ENCODE results near the gene CCND1.

CCND1 gene

GRCh38 chr11:69653406-69653960, 12.5 kb downstream of the CCND1 start:
- DNase-seq (ENCODE audit: low spot score), result no peak

DNA sequence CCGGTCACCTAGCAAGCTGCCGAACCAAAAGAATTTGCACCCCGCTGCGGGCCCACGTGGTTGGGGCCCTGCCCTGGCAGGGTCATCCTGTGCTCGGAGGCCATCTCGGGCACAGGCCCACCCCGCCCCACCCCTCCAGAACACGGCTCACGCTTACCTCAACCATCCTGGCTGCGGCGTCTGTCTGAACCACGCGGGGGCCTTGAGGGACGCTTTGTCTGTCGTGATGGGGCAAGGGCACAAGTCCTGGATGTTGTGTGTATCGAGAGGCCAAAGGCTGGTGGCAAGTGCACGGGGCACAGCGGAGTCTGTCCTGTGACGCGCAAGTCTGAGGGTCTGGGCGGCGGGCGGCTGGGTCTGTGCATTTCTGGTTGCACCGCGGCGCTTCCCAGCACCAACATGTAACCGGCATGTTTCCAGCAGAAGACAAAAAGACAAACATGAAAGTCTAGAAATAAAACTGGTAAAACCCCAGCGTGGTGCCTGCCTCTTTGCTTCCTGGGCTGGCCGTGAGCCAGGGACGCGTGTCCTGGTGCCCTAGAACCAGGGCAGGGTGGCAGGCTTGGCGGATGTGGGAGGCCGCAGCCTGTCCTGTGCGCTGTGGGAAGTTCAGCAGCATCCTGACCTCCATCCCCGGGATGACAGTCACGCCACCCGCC, 13.2 kb downstream of the CCND1 start:
- DNase-seq (ENCODE audit: low spot score), result no peak

- DNase-seq (ENCODE audit: low spot score), result peak; percentile 29
Measured at GRCh38 chr11:69654660-69655478, 13.9 kb downstream of the CCND1 start.

DNA sequence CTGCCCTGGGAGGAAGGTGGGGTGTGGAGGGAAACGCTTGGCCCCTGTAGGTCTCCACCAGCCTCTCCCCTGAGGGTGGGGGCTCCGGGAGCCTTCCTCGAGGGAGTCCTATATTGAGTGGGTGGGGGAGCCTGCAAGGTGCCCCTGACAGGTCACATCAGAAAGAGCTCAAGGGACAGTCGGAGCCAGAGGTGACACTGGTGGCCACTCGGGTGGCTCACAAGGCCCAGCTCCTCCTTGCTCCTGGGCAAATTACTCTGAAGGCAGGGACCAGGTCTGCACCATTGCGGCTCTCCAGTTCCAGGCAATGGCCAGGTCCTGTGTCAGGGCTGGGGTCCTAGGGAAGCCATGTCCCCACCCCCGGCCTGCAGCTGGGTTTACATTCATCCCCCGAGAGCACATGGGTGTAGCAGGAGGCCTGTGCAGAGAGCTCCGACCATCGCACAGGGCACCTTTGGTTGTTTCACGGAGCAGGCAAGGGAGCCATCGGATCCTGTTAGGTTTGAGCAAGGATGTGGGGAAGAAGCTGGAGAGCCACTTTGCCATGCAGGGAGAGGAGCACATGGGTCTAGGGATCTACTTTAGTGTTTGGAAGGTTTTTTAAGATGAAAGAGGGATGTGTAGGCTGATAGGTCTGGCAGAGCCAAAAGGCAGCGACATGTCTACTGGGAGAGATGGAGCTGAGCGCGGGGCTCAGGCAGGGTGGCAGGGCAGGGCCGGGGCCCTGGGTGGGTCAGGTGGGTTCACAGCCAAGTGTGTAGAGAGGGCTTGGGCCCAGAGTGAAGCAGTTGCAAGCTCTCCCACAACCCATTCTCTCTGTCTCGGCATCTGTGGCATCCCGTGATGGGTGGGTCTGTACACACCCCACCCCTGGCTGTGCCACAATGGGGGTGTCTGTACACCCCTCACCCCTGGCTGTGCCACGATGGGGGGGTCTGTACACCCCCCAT, 14.8 kb downstream of the CCND1 start:
- DNase-seq (ENCODE audit: low spot score), result no peak

- no peak for DNase-seq (ENCODE audit: low spot score)
Measured at GRCh38 chr11:69656536-69657455, 15.8 kb downstream of the CCND1 start.

DNA sequence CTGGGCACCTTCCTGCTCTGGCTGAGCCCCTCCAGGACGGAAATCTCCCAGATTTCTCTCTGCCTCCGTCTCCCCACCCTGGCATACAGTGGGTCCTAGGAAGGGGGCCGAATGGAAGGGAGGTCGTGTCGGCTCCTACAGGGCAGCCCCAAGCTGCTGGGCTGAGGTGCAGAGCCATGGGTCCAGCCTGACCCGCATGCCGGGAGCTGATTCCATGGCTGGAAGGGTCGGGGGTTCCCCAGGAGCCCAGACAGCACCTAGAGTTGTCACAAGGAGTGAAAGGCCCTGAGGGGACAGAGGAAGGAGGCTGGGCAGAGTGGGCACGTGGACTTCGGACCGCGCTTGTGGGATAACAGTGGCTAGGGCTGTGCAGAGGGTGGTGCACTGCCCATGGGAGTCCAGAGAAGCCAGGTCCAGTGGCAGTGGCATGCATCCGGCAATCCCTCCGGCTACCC, 16.5 kb downstream of the CCND1 start:
- DNase-seq (ENCODE audit: low spot score), result no peak

- DNase-seq (ENCODE audit: low spot score), result no peak
Measured at GRCh38 chr11:69657911-69658625, 17.1 kb downstream of the CCND1 start.

- DNase-seq (ENCODE audit: low spot score), result no peak
Measured at GRCh38 chr11:69658626-69659450, 17.9 kb downstream of the CCND1 start.

GRCh38 chr11:69659591-69659990, 18.6 kb downstream of the CCND1 start:
- DNase-seq (ENCODE audit: low spot score), result no peak

GRCh38 chr11:69660001-69660500, 19.1 kb downstream of the CCND1 start:
- no peak for DNase-seq (ENCODE audit: low spot score)

- DNase-seq (ENCODE audit: low spot score), result no peak
Measured at GRCh38 chr11:69661413-69661715, 20.4 kb downstream of the CCND1 start.

- DNase-seq (ENCODE audit: low spot score), result no peak
Measured at GRCh38 chr11:69662021-69662698, 21.2 kb downstream of the CCND1 start.

- DNase-seq (ENCODE audit: low spot score), result no peak
Measured at GRCh38 chr11:69662806-69663205, 21.9 kb downstream of the CCND1 start.

- DNase-seq (ENCODE audit: low spot score), result no peak
Measured at GRCh38 chr11:69663326-69663725, 22.4 kb downstream of the CCND1 start.

- DNase-seq (ENCODE audit: low spot score), result no peak
Measured at GRCh38 chr11:69664103-69664775, 23.3 kb downstream of the CCND1 start.

DNA sequence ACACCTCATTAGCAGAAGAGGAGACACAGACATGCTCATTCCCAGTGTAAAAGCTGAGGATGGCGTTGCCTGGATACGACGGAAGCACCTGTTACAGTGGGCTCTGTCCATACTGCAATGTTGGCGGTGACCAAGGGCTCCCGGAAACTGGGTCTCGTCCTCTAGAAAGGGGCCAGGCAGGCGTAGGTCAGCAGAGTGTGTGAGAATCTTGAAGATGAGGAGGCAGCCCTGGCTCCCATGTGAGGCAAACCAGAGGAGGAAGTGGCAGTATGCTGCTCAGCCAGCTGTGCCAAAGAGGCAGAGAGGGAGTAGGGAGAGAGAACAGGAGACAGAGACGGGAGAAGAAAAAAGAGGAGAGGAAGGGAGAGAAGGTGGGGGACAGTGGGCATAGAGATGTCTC, 23.9 kb downstream of the CCND1 start:
- no peak for DNase-seq (ENCODE audit: low spot score)

DNA sequence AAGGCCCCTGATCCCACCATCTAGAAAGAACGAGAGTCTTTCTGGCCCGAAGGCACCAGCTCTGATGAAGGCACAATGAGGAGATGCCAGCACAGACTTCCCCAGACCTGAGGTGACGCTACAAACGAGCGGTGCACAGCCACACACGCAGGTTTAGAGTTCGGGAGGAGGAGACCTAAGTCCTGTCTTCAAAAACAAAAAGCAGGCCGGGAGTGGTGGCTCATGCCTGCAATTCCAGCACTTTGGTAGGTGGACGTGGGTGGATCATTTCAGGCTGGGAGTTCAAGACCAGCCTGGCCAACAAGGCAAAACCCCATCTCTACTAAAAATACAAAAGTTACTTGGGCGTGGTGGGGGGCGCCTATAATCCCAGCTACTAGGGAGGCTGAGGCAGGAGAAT, 24.7 kb downstream of the CCND1 start:
- DNase-seq (ENCODE audit: low spot score), result no peak

DNA sequence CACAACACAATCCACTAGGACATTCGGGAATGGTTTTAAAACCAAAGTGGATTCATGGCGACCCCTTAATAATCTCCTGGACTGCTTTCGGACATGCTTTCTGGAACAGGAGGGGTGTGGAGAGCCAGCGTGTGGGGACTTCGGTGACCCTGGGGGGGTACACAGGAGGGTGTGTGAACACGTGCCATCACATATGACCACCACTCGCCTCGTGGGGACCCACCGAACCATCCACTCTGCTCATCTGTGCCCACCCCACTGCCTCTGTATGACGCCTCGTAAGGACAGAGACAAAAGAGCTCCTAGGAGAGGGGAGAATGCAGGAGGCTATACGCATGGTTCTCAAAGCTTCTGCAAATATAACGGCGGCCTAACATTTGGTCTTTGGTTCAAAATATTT, 25.3 kb downstream of the CCND1 start:
- no peak for DNase-seq (ENCODE audit: low spot score)

Measured in LoVo (cell line).